ENCODE results near the gene POLA2. TPM values are rescaled to one million over a fixed set of nuclear protein-coding genes. Genes with fewer than 3 reads are reported as not detected.

POLA2 gene
- total RNA-seq, 2 donors from 2014 or later: 5.9 to 28.0 TPM

GRCh38 chr11:65316227-65317024 lies 54.7 kb downstream of the POLA2 start:
- DNase-seq: peak; percentile 52
- Histone ChIP-seq H3K27ac (peak overlapping the region; percentile 89), H3K27me3 (no peaks in the 10 kb centered on the region), H3K36me3 (peaks cover 9% of the 10 kb centered on the region), H3K4me3 (peak overlapping the region; percentile 58), H3K9me3 (no peaks in the 10 kb centered on the region), H3K9ac (ENCODE audit: low read depth in 2 of 2, low read length in 2 of 2) (peak overlapping the region; percentile 84 to 88), H3K4me1 (peaks cover 8% of the 10 kb centered on the region)
- TF ChIP-seq CTCF (IDR thresholded peaks at IDR 0.05): no peak
- intact Hi-C loops (cut with DNase I): loop anchor here (2.0 kb wide), 1 partner anchor 42 kb away; no protein-coding TSS in a partner anchor

GRCh38 chr11:65317025-65317786 lies 55.4 kb downstream of the POLA2 start:
- H3K36me3 ChIP-seq: peaks cover 13% of the 10 kb centered on the region
- H3K4me1 ChIP-seq: peaks cover 7% of the 10 kb centered on the region
- DNase-seq: peak; percentile 92
- H3K27ac ChIP-seq: peak overlapping the region; percentile 89
- peak overlapping the region; percentile 58 for H3K4me3 ChIP-seq
- TF ChIP-seq CTCF (IDR thresholded peaks at IDR 0.05): no peak
- intact Hi-C loops (cut with DNase I): loop anchor here (2.0 kb wide), 1 partner anchor 42 kb away; no protein-coding TSS in a partner anchor
- no peaks in the 10 kb centered on the region for H3K27me3 ChIP-seq
- peak overlapping the region; percentile 66 to 84 for H3K9ac ChIP-seq (ENCODE audit: low read depth in 2 of 2, low read length in 2 of 2)
- H3K9me3 ChIP-seq: no peaks in the 10 kb centered on the region

- H3K27ac ChIP-seq: no peak overlapping the region
Observed at GRCh38 chr11:65320386-65321075, 58.8 kb downstream of the POLA2 start.

GRCh38 chr11:65321076-65321475 lies 59.3 kb downstream of the POLA2 start:
- H3K9me3 ChIP-seq: no peaks in the 10 kb centered on the region
- H3K36me3 ChIP-seq: peaks cover 13% of the 10 kb centered on the region
- DNase-seq: no peak
- intact Hi-C loops (cut with DNase I): loop anchor here (10.0 kb wide), 1 partner anchor 116 kb away; no protein-coding TSS in a partner anchor
- no peak for TF ChIP-seq CTCF (IDR thresholded peaks at IDR 0.05)
- H3K27ac ChIP-seq: no peak overlapping the region
- H3K4me3 ChIP-seq: no peak overlapping the region
- H3K27me3 ChIP-seq: no peaks in the 10 kb centered on the region
- no peak overlapping the region for H3K9ac ChIP-seq (ENCODE audit: low read depth in 2 of 2, low read length in 2 of 2)
- no peaks in the 10 kb centered on the region for H3K4me1 ChIP-seq

More at GRCh38 chr11:65320386-65321075, 58.8 kb downstream of the POLA2 start:
- TF ChIP-seq CTCF (IDR thresholded peaks at IDR 0.05): no peak
- intact Hi-C loops (cut with DNase I): loop anchor here (10.0 kb wide), 1 partner anchor 116 kb away; no protein-coding TSS in a partner anchor
- H3K4me3 ChIP-seq: no peak overlapping the region
- no peaks in the 10 kb centered on the region for H3K4me1 ChIP-seq
- DNase-seq: no peak
- H3K36me3 ChIP-seq: peaks cover 13% of the 10 kb centered on the region
- no peak overlapping the region for H3K9ac ChIP-seq (ENCODE audit: low read depth in 2 of 2, low read length in 2 of 2)
- H3K9me3 ChIP-seq: no peaks in the 10 kb centered on the region
- no peaks in the 10 kb centered on the region for H3K27me3 ChIP-seq
